A673 (cell line): Measurements from ENCODE around the gene NFKB1.

Experiments
- CTCF ChIP-seq: fragments of 300-800, 200-600 bp; sonication (generic); conservative IDR thresholded peaks from 2 replicates; pipeline ENCODE4 v1.5.1; 2017; ENCODE audit warnings: low read depth, mild to moderate bottlenecking, antibody characterized with exemption, low read length, moderate library complexity, mixed read lengths
- EZH2 ChIP-seq: fragments of 200-600 bp; sonication (generic); IDR thresholded peaks from 2 replicates; pipeline ENCODE4 v1.6.1; 2017; ENCODE audit warnings: borderline replicate concordance, low read depth, mild to moderate bottlenecking, mixed read lengths, antibody characterized with exemption, low read length; ENCODE audit not compliant: poor library complexity, severe bottlenecking

- TF ChIP-seq EZH2 (no peak), CTCF (no peak)
These were observed 7.9 kb upstream of the NFKB1 start for GRCh38 chr4:102493257-102493656.
